MM.1S (cell line): ENCODE data around the gene MAD1L1.

Source experiments
- DNase-seq: peaks from one replicate; pipeline ENCODE4 v3.0.0-alpha.2; 2015
- H2AFZ ChIP-seq: fragments of 300-600 bp; sonication (generic); 2 replicates; pipeline ENCODE4 v1.6.0; 2016; ENCODE audit warnings: antibody characterized with exemption, low read length
- H3F3A ChIP-seq: fragments of 300-600 bp; sonication (generic); 2 replicates; pipeline ENCODE4 v1.6.1; 2016; ENCODE audit warnings: mild to moderate bottlenecking, antibody characterized with exemption, low read length, moderate library complexity, mixed read lengths; ENCODE audit not compliant: insufficient read depth
- H3K27ac ChIP-seq: fragments of 300-600 bp; sonication (generic); 2 replicates; pipeline ENCODE4 v1.5.1; 2016; ENCODE audit warnings: mild to moderate bottlenecking, low read length
- H3K27me3 ChIP-seq: fragments of 300-600 bp; sonication (generic); replicated peaks from 2 replicates; pipeline ENCODE4 v1.6.0; 2016; ENCODE audit warnings: low read length; ENCODE audit not compliant: insufficient read depth
- H3K36me3 ChIP-seq: fragments of 300-600 bp; sonication (generic); replicated peaks from 2 replicates; pipeline ENCODE4 v1.6.1; 2016; ENCODE audit warnings: mild to moderate bottlenecking, low read length, mixed read lengths; ENCODE audit not compliant: insufficient read depth
- H3K4me1 ChIP-seq: fragments of 300-600 bp; sonication (generic); 2 replicates; pipeline ENCODE4 v1.6.1; 2016; ENCODE audit warnings: low read length, mixed read lengths
- H3K4me2 ChIP-seq: fragments of 300-600 bp; sonication (generic); 2 replicates; pipeline ENCODE4 v1.6.0; 2016; ENCODE audit warnings: low read depth, low read length
- H3K4me3 ChIP-seq: fragments of 300-600 bp; sonication (generic); 2 replicates; pipeline ENCODE4 v1.5.1; 2016; ENCODE audit warnings: low read length, mixed read lengths
- H3K79me2 ChIP-seq: fragments of 300-600 bp; sonication (generic); 2 replicates; pipeline ENCODE4 v1.6.1; 2016; ENCODE audit warnings: mixed run types, low read length, mixed read lengths
- H3K9ac ChIP-seq: fragments of 300-600 bp; sonication (generic); 2 replicates; pipeline ENCODE4 v1.6.1; 2016; ENCODE audit warnings: low read length, mixed read lengths
- H3K9me2 ChIP-seq: fragments of 300-600 bp; sonication (generic); replicated peaks from 2 replicates; pipeline ENCODE4 v1.6.1; 2016; ENCODE audit warnings: mild to moderate bottlenecking, low read length, mixed read lengths; ENCODE audit not compliant: insufficient read depth
- H3K9me3 ChIP-seq: fragments of 300-600 bp; sonication (generic); replicated peaks from 2 replicates; pipeline ENCODE4 v1.6.1; 2016; ENCODE audit warnings: mild to moderate bottlenecking, low read length, mixed read lengths; ENCODE audit not compliant: insufficient read depth
- H4K20me1 ChIP-seq: fragments of 300-600 bp; sonication (generic); 2 replicates; pipeline ENCODE4 v1.6.1; 2016; ENCODE audit warnings: mild to moderate bottlenecking, low read length, moderate library complexity, mixed read lengths; ENCODE audit not compliant: insufficient read depth
- EZH2 ChIP-seq: fragments of 300-600 bp; sonication (generic); optimal IDR thresholded peaks from 2 replicates; pipeline ENCODE3; 2017; ENCODE audit warnings: low read depth, mild to moderate bottlenecking, antibody characterized with exemption, low read length, mixed read lengths
- EZH2phosphoT487 ChIP-seq: fragments of 300-600 bp; sonication (generic); IDR thresholded peaks from 2 replicates; pipeline ENCODE4 v1.6.1; 2018; ENCODE audit warnings: antibody characterized with exemption, low read length
- TF ChIP-seq, protein P1 (sequence below): fragments of 300-600 bp; sonication (generic); IDR thresholded peaks from 2 replicates; pipeline ENCODE4 v1.5.1; 2016; ENCODE audit warnings: antibody characterized with exemption, low read length, mixed read lengths

MAD1L1 gene

GRCh38 chr7:1902231-1902855 lies 330.4 kb downstream of the MAD1L1 start:
- Histone ChIP-seq H3K9me3 (no peaks in the 10 kb centered on the region), H3K79me2 (no peaks in the 10 kb centered on the region), H3K9me2 (no peaks in the 10 kb centered on the region), H4K20me1 (no peaks in the 10 kb centered on the region), H3K4me3 (no peak overlapping the region), H3K36me3 (no peaks in the 10 kb centered on the region), H2AFZ (no peak overlapping the region), H3K27ac (no peak overlapping the region), H3K27me3 (no peaks in the 10 kb centered on the region), H3K4me1 (no peaks in the 10 kb centered on the region), H3K4me2 (no peak overlapping the region), H3K9ac (no peak overlapping the region), H3F3A (no peaks in the 10 kb centered on the region)
- DNase-seq, result no peak
- no peak for TF ChIP-seq EZH2
- TF ChIP-seq, protein P1, sequence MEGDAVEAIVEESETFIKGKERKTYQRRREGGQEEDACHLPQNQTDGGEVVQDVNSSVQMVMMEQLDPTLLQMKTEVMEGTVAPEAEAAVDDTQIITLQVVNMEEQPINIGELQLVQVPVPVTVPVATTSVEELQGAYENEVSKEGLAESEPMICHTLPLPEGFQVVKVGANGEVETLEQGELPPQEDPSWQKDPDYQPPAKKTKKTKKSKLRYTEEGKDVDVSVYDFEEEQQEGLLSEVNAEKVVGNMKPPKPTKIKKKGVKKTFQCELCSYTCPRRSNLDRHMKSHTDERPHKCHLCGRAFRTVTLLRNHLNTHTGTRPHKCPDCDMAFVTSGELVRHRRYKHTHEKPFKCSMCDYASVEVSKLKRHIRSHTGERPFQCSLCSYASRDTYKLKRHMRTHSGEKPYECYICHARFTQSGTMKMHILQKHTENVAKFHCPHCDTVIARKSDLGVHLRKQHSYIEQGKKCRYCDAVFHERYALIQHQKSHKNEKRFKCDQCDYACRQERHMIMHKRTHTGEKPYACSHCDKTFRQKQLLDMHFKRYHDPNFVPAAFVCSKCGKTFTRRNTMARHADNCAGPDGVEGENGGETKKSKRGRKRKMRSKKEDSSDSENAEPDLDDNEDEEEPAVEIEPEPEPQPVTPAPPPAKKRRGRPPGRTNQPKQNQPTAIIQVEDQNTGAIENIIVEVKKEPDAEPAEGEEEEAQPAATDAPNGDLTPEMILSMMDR, result no peak
- no peak for TF ChIP-seq EZH2phosphoT487

DNA sequence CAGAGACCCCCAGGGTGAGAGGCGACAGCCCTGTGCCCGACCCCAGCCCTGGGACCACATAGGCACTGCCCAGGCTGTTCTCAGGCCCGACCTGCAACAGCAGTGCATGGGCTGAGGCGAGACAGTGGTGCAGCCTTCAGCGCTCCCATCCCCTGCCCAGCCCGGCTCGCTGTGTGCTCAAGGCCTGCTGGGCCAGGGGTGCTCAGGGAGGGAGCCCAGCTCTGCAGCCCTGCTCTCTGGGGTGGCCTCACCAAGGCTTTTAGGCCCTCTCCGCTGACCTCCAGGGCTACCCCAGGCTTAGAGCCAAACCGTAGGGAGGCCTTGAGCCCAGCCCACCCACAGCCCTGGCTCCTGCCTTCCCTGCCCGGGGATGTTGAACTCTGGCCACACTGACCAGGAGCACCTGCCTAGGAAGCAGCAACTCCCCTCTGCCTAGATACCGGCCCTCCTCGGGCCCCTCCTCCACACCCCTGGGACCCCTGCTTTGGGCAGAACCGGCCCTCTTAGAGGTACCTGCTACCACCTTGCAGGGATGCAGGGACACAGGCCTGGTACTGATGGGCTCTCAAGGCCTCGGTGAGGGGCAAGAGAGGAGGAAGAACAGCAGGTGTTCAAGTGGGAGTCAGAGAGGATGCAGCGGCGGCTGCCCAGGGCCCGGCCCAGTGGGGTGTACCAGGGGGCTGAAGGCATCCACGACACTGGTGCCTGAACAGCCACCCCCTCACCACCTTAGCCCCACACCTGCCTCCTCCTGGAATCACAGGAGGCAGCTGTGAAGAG lies 331.1 kb downstream of the MAD1L1 start:
- H3K4me1 ChIP-seq, result no peaks in the 10 kb centered on the region
- H3K9me3 ChIP-seq, result no peaks in the 10 kb centered on the region
- no peaks in the 10 kb centered on the region for H4K20me1 ChIP-seq
- H2AFZ ChIP-seq, result no peak overlapping the region
- H3K4me2 ChIP-seq, result no peak overlapping the region
- DNase-seq, result no peak
- no peaks in the 10 kb centered on the region for H3K79me2 ChIP-seq
- no peaks in the 10 kb centered on the region for H3K9me2 ChIP-seq
- H3K27ac ChIP-seq, result no peak overlapping the region
- no peak overlapping the region for H3K9ac ChIP-seq
- no peaks in the 10 kb centered on the region for H3F3A ChIP-seq
- no peaks in the 10 kb centered on the region for H3K27me3 ChIP-seq
- H3K36me3 ChIP-seq, result no peaks in the 10 kb centered on the region
- TF ChIP-seq, protein P1, result no peak
- TF ChIP-seq EZH2, result no peak
- no peak overlapping the region for H3K4me3 ChIP-seq

DNA sequence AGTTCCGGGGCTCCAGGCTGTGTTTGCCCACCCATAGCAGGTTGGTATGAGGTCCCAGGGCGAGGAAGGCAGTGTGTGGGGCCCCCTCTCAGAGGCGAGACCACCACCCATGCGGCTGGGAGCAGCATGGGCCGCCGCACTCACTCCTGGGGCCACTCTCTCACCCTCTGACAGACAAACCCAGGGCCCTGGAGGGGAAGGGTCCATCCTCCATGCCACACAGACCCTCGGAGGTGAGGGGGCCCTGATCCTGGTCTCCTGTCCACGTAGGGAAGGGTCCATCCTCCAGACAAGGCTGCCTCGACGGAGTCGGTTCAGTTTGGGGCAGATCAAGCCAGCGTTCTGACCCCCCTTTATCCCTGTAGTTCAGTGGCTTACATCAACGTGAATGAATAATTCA lies 331.9 kb downstream of the MAD1L1 start:
- DNase-seq, result no peak
- Histone ChIP-seq H3K4me2 (no peak overlapping the region), H3K79me2 (no peaks in the 10 kb centered on the region), H3K9me3 (no peaks in the 10 kb centered on the region), H3K4me1 (no peaks in the 10 kb centered on the region), H3K27me3 (no peaks in the 10 kb centered on the region), H4K20me1 (no peaks in the 10 kb centered on the region), H3K36me3 (no peaks in the 10 kb centered on the region), H3K9ac (no peak overlapping the region), H3K9me2 (no peaks in the 10 kb centered on the region), H2AFZ (no peak overlapping the region), H3K27ac (no peak overlapping the region), H3K4me3 (no peak overlapping the region), H3F3A (no peaks in the 10 kb centered on the region)
- TF ChIP-seq, protein P1, result no peak
- TF ChIP-seq EZH2 (no peak), EZH2phosphoT487 (no peak)
